HL-60 (cell line): ENCODE measurements around the gene EARS2.

Experiments
- POLR2AphosphoS5 ChIP-seq: IDR thresholded peaks from 2 replicates; pipeline ENCODE4 v1.6.1; 2012; ENCODE audit warnings: low read depth
- TF ChIP-seq, protein P1 (sequence below): IDR thresholded peaks from one replicate; pipeline ENCODE4 v1.5.1; 2011; ENCODE audit warnings: low read length, control low read depth, inconsistent platforms; ENCODE audit not compliant: insufficient read depth

- TF ChIP-seq, protein P1, sequence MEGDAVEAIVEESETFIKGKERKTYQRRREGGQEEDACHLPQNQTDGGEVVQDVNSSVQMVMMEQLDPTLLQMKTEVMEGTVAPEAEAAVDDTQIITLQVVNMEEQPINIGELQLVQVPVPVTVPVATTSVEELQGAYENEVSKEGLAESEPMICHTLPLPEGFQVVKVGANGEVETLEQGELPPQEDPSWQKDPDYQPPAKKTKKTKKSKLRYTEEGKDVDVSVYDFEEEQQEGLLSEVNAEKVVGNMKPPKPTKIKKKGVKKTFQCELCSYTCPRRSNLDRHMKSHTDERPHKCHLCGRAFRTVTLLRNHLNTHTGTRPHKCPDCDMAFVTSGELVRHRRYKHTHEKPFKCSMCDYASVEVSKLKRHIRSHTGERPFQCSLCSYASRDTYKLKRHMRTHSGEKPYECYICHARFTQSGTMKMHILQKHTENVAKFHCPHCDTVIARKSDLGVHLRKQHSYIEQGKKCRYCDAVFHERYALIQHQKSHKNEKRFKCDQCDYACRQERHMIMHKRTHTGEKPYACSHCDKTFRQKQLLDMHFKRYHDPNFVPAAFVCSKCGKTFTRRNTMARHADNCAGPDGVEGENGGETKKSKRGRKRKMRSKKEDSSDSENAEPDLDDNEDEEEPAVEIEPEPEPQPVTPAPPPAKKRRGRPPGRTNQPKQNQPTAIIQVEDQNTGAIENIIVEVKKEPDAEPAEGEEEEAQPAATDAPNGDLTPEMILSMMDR, result no peak
- no peak for TF ChIP-seq POLR2AphosphoS5
Measured at GRCh38 chr16:23482778-23483177, 74.4 kb downstream of the EARS2 start.
